ENCODE results near the gene IGSF3. TPM values are rescaled to one million over a fixed set of nuclear protein-coding genes. Genes with fewer than 3 reads are reported as not detected.

The IGSF3 gene
- total RNA-seq, 1 experiment from 2014 or later = 32.4 TPM

DNA sequence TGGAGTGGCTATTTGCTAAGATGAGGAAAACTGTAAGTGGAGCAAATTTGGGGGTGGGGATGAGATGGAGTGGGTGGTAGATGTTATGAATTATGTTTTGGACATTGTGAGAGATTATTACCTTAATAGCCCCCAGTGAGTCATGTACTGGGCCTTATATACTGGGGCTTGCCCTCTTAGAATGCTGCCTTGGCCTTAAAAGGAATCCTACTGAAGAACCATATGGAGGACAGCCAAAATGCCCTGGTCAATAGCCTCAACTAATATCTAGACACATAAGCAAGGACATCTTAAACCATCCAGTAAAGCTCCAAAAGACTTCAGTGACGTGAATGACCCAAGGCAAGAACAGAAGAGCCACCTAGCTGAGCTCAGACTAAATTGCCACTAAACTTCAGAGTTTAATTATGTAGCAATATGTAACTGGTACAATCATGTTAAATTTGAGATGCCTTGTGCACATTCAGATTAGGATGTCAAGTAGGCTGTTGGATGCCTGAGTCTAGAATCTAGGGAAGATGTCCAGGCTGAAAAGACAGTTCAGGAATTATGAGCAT, 13.9 kb upstream of the IGSF3 start:
- DNase-seq (ENCODE audit: low spot score) = no peak
- Mint-ChIP-seq H3K27me3 (ENCODE audit: low read depth) (peaks cover 2% of the 10 kb centered on the region; the same call in 1 of the 2 replicates), H3K27ac (no peak overlapping the region), H3K9me3 (peaks cover 4% of the 10 kb centered on the region; the same call in 1 of the 2 replicates), H3K36me3 (no peaks in the 10 kb centered on the region), H3K4me1 (no peaks in the 10 kb centered on the region), H3K4me3 (no peak overlapping the region)
- ChIA-PET POLR2A (no interaction called here), CTCF (interaction anchor here (0.9 kb wide), 1 partner anchor 9 kb away, joined by 5 read pairs; no protein-coding TSS in a partner anchor)
- ATAC-seq = no peak
- no peak for TF ChIP-seq GABPB1 (CRISPR knock-in tag; IDR thresholded peaks at IDR 0.05)
- no peak for TF ChIP-seq USF1 (CRISPR knock-in tag; IDR thresholded peaks at IDR 0.05)
- TF ChIP-seq SOX15 (CRISPR knock-in tag; IDR thresholded peaks at IDR 0.05) = no peak
- no peak for TF ChIP-seq ZNF263 (CRISPR knock-in tag; IDR thresholded peaks at IDR 0.05; ENCODE audit: low read depth)

GRCh38 chr1:116680752-116681151, 13.2 kb upstream of the IGSF3 start:
- no peak overlapping the region for H3K27ac Mint-ChIP-seq
- peaks cover 4% of the 10 kb centered on the region; the same call in 1 of the 2 replicates for H3K9me3 Mint-ChIP-seq
- no peak overlapping the region for H3K4me3 Mint-ChIP-seq
- ChIA-PET POLR2A (no interaction called here), CTCF (interaction anchor here (0.9 kb wide), 1 partner anchor 8 kb away, joined by 5 read pairs; no protein-coding TSS in a partner anchor)
- H3K36me3 Mint-ChIP-seq = no peaks in the 10 kb centered on the region
- DNase-seq (ENCODE audit: low spot score) = no peak
- H3K27me3 Mint-ChIP-seq (ENCODE audit: low read depth) = peaks cover 2% of the 10 kb centered on the region; the same call in 1 of the 2 replicates
- H3K4me1 Mint-ChIP-seq = no peaks in the 10 kb centered on the region
- no peak for ATAC-seq
- TF ChIP-seq, protein P1, sequence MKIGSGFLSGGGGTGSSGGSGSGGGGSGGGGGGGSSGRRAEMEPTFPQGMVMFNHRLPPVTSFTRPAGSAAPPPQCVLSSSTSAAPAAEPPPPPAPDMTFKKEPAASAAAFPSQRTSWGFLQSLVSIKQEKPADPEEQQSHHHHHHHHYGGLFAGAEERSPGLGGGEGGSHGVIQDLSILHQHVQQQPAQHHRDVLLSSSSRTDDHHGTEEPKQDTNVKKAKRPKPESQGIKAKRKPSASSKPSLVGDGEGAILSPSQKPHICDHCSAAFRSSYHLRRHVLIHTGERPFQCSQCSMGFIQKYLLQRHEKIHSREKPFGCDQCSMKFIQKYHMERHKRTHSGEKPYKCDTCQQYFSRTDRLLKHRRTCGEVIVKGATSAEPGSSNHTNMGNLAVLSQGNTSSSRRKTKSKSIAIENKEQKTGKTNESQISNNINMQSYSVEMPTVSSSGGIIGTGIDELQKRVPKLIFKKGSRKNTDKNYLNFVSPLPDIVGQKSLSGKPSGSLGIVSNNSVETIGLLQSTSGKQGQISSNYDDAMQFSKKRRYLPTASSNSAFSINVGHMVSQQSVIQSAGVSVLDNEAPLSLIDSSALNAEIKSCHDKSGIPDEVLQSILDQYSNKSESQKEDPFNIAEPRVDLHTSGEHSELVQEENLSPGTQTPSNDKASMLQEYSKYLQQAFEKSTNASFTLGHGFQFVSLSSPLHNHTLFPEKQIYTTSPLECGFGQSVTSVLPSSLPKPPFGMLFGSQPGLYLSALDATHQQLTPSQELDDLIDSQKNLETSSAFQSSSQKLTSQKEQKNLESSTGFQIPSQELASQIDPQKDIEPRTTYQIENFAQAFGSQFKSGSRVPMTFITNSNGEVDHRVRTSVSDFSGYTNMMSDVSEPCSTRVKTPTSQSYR (CRISPR knock-in tag; IDR thresholded peaks at IDR 0.05) = no peak
- TF ChIP-seq ZMAT4 (CRISPR knock-in tag; IDR thresholded peaks at IDR 0.05) (no peak), NFATC4 (CRISPR knock-in tag; IDR thresholded peaks at IDR 0.05) (no peak), TEAD1 (CRISPR knock-in tag; IDR thresholded peaks at IDR 0.05) (no peak), FOXP1 (CRISPR knock-in tag; IDR thresholded peaks at IDR 0.05; ENCODE audit: borderline replicate concordance) (no peak), ZBTB21 (CRISPR knock-in tag; IDR thresholded peaks at IDR 0.05; ENCODE audit: borderline replicate concordance) (no peak), SOX15 (CRISPR knock-in tag; IDR thresholded peaks at IDR 0.05) (no peak), ZNF263 (CRISPR knock-in tag; IDR thresholded peaks at IDR 0.05; ENCODE audit: low read depth) (no peak), CREM (CRISPR knock-in tag; IDR thresholded peaks at IDR 0.05) (no peak), ZNF532 (CRISPR knock-in tag; IDR thresholded peaks at IDR 0.05; ENCODE audit: borderline replicate concordance) (no peak), STAT6 (CRISPR knock-in tag; conservative IDR thresholded peaks at IDR 0.05; ENCODE audit: low read depth) (no peak), NFE2L1 (CRISPR knock-in tag; IDR thresholded peaks at IDR 0.05) (no peak), ELF4 (CRISPR knock-in tag; IDR thresholded peaks at IDR 0.05; ENCODE audit: low read depth) (no peak)
- TF ChIP-seq, protein P2, sequence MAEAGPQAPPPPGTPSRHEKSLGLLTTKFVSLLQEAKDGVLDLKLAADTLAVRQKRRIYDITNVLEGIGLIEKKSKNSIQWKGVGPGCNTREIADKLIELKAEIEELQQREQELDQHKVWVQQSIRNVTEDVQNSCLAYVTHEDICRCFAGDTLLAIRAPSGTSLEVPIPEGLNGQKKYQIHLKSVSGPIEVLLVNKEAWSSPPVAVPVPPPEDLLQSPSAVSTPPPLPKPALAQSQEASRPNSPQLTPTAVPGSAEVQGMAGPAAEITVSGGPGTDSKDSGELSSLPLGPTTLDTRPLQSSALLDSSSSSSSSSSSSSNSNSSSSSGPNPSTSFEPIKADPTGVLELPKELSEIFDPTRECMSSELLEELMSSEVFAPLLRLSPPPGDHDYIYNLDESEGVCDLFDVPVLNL (CRISPR knock-in tag; IDR thresholded peaks at IDR 0.05; ENCODE audit: borderline replicate concordance, low read depth) = no peak
- TF ChIP-seq, protein P3, sequence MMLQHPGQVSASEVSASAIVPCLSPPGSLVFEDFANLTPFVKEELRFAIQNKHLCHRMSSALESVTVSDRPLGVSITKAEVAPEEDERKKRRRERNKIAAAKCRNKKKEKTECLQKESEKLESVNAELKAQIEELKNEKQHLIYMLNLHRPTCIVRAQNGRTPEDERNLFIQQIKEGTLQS (CRISPR knock-in tag; conservative IDR thresholded peaks at IDR 0.05) = no peak

Measured in WTC11 (cell line).